Osteoblast (primary cell): ENCODE data around the gene SLC2A9. TPM values are rescaled to one million over a fixed set of nuclear protein-coding genes. Genes with fewer than 3 reads are reported as not detected.

Source experiments
- DNase-seq: peaks from one replicate; pipeline ENCODE4 v3.0.0; 2011; ENCODE audit warnings: low spot score, mixed read lengths; ENCODE audit not compliant: insufficient read length; ENCODE audit errors: missing footprints
- H2AFZ ChIP-seq: 2 replicates; pipeline ENCODE4 v1.6.0; 2011; ENCODE audit warnings: mild to moderate bottlenecking, low read length
- H3K27ac ChIP-seq: 2 replicates; pipeline ENCODE4 v1.5.1; 2011; ENCODE audit warnings: mild to moderate bottlenecking, low read depth, low read length, moderate library complexity
- H3K27me3 ChIP-seq: 2 replicates; pipeline ENCODE4 v1.6.0; 2012; ENCODE audit warnings: mild to moderate bottlenecking, control low read depth, inconsistent platforms, low read length, moderate library complexity; ENCODE audit not compliant: insufficient read depth
- H3K36me3 ChIP-seq: 2 replicates; pipeline ENCODE4 v1.5.1; 2011; ENCODE audit warnings: mild to moderate bottlenecking, low read length, control low read depth, moderate library complexity; ENCODE audit not compliant: insufficient read depth
- H3K4me1 ChIP-seq: 2 replicates; pipeline ENCODE4 v1.5.1; 2011; ENCODE audit warnings: mild to moderate bottlenecking, low read length, control low read depth, moderate library complexity; ENCODE audit not compliant: insufficient read depth
- H3K4me2 ChIP-seq: 2 replicates; pipeline ENCODE4 v1.6.0; 2011; ENCODE audit warnings: mild to moderate bottlenecking, low read length; ENCODE audit not compliant: insufficient read depth
- H3K4me3 ChIP-seq: fragments of 200-600 bp; sonication (generic); 3 replicates; pipeline ENCODE4 v1.5.1; 2012; ENCODE audit warnings: mild to moderate bottlenecking, low read length, inconsistent platforms; ENCODE audit not compliant: insufficient read depth
- H3K79me2 ChIP-seq: 2 replicates; pipeline ENCODE4 v1.6.0; 2012; ENCODE audit warnings: mild to moderate bottlenecking, low read length, control low read depth, inconsistent platforms; ENCODE audit not compliant: insufficient read depth
- H3K9me3 ChIP-seq: 2 replicates; pipeline ENCODE4 v1.5.1; 2011; ENCODE audit warnings: low read depth, low read length, control low read depth
- H4K20me1 ChIP-seq: 2 replicates; pipeline ENCODE4 v1.6.0; 2012; ENCODE audit warnings: mild to moderate bottlenecking, low read length, control low read depth; ENCODE audit not compliant: insufficient read depth
- total RNA-seq: library from RNA; depleted of rRNA; stranded (reverse); fragments of >200 nt; gene quantifications from 2 replicates; pipeline ENCODE4 v1.2.3, GENCODE V29; 2012
- TF ChIP-seq, protein P1 (sequence below): IDR thresholded peaks from 2 replicates; pipeline ENCODE4 v1.5.1; 2011; ENCODE audit warnings: mild to moderate bottlenecking, low read depth, low read length, moderate library complexity; ENCODE audit errors: extremely low read depth

Gene SLC2A9
- total RNA-seq, 1 donor = 2.5 TPM

DNA sequence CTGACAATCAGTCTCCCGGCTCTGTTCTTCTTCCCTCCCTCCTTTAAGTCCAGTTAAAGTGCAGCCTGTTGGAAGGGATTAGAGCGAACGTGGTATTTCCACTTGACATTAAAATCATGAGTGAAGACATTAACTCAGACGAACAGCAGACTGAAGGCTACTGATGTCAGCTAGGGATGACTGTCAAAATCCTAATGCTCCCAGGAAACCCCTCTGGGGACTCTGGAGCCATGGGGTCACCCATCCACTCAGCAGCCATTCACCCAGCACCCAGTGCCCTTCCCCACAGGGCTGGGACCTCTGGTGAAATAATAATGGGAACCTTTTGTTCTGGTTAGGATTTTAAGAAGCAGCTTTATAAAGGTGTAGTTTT lies 126.0 kb downstream of the SLC2A9 start:
- no peaks in the 10 kb centered on the region for H3K9me3 ChIP-seq
- TF ChIP-seq, protein P1, sequence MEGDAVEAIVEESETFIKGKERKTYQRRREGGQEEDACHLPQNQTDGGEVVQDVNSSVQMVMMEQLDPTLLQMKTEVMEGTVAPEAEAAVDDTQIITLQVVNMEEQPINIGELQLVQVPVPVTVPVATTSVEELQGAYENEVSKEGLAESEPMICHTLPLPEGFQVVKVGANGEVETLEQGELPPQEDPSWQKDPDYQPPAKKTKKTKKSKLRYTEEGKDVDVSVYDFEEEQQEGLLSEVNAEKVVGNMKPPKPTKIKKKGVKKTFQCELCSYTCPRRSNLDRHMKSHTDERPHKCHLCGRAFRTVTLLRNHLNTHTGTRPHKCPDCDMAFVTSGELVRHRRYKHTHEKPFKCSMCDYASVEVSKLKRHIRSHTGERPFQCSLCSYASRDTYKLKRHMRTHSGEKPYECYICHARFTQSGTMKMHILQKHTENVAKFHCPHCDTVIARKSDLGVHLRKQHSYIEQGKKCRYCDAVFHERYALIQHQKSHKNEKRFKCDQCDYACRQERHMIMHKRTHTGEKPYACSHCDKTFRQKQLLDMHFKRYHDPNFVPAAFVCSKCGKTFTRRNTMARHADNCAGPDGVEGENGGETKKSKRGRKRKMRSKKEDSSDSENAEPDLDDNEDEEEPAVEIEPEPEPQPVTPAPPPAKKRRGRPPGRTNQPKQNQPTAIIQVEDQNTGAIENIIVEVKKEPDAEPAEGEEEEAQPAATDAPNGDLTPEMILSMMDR = no peak
- H2AFZ ChIP-seq = no peak overlapping the region
- no peaks in the 10 kb centered on the region for H3K36me3 ChIP-seq
- no peak overlapping the region for H3K4me2 ChIP-seq
- H3K4me3 ChIP-seq = no peak overlapping the region
- H3K27ac ChIP-seq = no peak overlapping the region
- no peaks in the 10 kb centered on the region for H4K20me1 ChIP-seq
- H3K4me1 ChIP-seq = no peaks in the 10 kb centered on the region
- no peaks in the 10 kb centered on the region for H3K79me2 ChIP-seq
- no peaks in the 10 kb centered on the region for H3K27me3 ChIP-seq
- DNase-seq = no peak

DNA sequence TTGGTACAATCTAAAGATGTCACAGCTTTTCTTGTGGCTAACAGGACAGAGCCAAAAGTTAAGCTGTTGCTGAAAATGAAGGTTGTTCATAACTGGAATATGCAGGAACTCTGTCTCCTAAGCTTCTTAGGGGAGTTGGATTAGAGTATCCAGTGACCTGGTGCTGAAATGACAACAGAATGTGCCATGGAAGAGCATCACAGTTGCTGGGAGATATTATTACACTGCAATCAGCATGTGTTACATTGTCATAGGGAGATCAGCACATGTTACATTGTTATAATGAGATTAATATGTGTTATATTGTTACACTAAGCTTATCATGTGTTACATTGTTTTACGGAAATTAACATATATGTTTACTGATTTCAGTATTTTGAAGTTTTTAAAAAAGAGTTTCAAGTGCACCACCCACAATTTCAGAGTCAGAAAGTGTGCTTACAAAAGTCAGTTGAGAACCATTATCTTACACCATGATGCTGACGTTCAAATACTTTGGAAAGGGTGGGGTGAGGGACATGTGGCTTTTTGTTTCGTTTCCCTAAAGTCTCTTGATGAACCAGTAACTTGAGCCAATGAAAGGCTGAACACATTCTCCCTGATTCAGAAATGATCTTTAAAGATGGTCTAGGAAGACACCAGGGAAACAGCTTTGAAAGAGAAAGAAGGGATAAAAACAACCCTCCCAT lies 126.5 kb downstream of the SLC2A9 start:
- H3K4me3 ChIP-seq = no peak overlapping the region
- H3K27me3 ChIP-seq = no peaks in the 10 kb centered on the region
- H2AFZ ChIP-seq = no peak overlapping the region
- TF ChIP-seq, protein P1 = no peak
- H4K20me1 ChIP-seq = no peaks in the 10 kb centered on the region
- no peak overlapping the region for H3K27ac ChIP-seq
- no peak for DNase-seq
- H3K9me3 ChIP-seq = no peaks in the 10 kb centered on the region
- H3K36me3 ChIP-seq = no peaks in the 10 kb centered on the region
- H3K79me2 ChIP-seq = no peaks in the 10 kb centered on the region
- no peaks in the 10 kb centered on the region for H3K4me1 ChIP-seq
- no peak overlapping the region for H3K4me2 ChIP-seq

DNA sequence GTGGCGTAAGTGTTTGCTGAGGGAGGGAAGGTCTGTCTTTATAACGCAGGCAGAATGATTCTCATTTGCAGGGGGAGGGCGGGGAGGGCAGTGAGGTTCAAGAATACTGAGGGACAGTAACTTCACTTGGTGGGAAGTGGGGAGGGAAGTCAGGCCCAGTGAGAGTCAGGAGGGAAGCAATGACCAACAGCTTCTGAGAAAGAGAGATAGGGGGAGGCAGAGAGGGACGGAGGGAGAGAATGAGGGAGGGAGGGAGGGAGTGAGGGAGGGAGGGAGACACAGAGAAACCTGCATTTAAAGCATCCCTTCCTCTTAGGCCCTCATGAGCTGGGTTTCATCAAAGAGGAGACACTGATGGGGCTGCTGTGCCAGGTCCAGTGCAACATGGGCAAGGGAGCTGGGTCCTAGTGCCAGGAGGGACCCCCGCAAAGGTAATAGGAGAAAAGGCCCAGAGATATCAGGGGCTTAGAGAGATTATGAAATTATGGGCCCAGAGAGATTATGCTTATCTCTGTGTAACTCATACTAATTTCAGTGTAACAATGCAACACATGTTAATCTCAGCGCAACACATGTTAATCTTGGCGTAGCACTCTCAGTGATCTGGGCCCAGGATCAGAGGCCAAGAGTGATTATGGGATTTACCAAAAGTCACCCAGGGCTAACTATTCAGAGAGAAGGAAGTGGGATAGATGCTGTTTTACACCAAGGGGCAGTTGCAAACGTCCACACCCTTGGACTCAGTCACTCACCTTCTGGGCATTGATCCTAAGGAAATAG lies 127.8 kb downstream of the SLC2A9 start:
- Histone ChIP-seq H3K79me2 (no peaks in the 10 kb centered on the region), H2AFZ (no peak overlapping the region), H3K4me2 (no peak overlapping the region), H3K27ac (no peak overlapping the region), H3K36me3 (no peaks in the 10 kb centered on the region), H3K27me3 (no peaks in the 10 kb centered on the region), H3K9me3 (no peaks in the 10 kb centered on the region), H3K4me1 (no peaks in the 10 kb centered on the region), H4K20me1 (no peaks in the 10 kb centered on the region), H3K4me3 (no peak overlapping the region)
- TF ChIP-seq, protein P1 = no peak
- DNase-seq = no peak

DNA sequence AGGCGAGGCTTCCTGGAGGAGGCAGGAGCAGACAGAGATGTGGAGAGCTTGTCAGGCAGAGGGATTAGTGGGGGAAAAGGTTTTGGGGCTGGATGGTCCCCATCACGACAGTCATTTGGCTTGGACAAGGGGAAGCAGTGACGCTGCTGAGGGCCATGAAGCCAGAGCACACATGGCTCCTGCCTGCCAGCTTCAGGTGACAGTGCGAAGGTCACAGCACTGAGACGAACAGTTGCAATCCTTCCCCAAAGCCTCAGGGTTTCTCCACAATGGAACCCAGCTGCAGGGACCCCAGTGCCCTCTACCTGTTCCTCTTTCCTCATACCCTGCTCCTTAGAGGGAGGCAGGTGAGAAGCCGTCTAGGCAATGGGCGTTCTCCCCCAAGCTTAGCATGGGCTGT lies 129.6 kb downstream of the SLC2A9 start:
- TF ChIP-seq, protein P1 = no peak
- no peak overlapping the region for H2AFZ ChIP-seq
- H3K27me3 ChIP-seq = no peaks in the 10 kb centered on the region
- H3K36me3 ChIP-seq = no peaks in the 10 kb centered on the region
- no peak overlapping the region for H3K4me3 ChIP-seq
- H3K4me2 ChIP-seq = no peak overlapping the region
- H3K4me1 ChIP-seq = no peaks in the 10 kb centered on the region
- no peak for DNase-seq
- no peaks in the 10 kb centered on the region for H4K20me1 ChIP-seq
- H3K27ac ChIP-seq = no peak overlapping the region
- no peaks in the 10 kb centered on the region for H3K79me2 ChIP-seq
- no peaks in the 10 kb centered on the region for H3K9me3 ChIP-seq
